ENCODE data around the gene PUSL1. TPM values are rescaled to one million over a fixed set of nuclear protein-coding genes. Genes with fewer than 3 reads are reported as not detected.

Gene PUSL1
- polyA plus RNA-seq, 2 of the 4 experiments (the other 2 are of a cell fraction), result 7.4 to 14.6 TPM

DNA sequence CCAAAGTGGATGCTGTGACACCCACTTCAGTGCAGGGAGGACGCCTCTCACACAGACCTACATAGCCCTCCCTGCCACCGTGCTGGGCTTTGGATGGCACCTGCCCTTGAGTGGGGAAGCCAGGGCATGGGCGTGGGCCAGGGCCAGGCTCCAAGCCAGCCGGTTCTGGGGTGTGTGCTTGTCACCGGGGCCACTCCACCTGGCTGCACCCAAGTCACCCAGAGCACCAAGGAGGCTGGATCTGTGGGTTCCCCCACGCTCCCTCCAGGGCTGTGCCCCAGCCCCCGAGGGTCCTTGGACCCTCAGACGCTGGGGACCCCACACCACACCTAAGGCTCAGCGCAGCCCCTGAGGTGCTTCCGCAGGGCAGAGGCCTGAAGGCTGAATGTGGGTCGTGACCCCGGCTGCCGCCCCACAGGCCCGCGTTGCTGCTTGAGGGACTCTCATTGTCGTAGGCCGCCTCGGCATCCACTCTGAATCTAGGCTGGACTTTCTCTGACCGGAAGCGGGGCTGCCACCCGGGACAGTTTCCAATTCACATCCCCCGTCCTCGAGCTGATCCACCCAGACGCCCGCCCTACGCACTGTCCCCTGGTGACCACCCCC lies 48.5 kb downstream of the PUSL1 start:
- 91% methylated on average over 9 of the region's 26 CpGs for WGBS (ENCODE audit: missing lambda C conversion rate)
- TF ChIP-seq JUNB (IDR thresholded peaks at IDR 0.05), result no peak
- TF ChIP-seq EHF (CRISPR knock-in tag; IDR thresholded peaks at IDR 0.05), result no peak
- TF ChIP-seq EHMT2 (IDR thresholded peaks at IDR 0.05; ENCODE audit: low read depth), result no peak
- no peak for TF ChIP-seq FOSB (CRISPR knock-in tag; IDR thresholded peaks at IDR 0.05)
- no peak for TF ChIP-seq GATA3 (IDR thresholded peaks at IDR 0.05; ENCODE audit: borderline replicate concordance)
- TF ChIP-seq, protein P1, sequence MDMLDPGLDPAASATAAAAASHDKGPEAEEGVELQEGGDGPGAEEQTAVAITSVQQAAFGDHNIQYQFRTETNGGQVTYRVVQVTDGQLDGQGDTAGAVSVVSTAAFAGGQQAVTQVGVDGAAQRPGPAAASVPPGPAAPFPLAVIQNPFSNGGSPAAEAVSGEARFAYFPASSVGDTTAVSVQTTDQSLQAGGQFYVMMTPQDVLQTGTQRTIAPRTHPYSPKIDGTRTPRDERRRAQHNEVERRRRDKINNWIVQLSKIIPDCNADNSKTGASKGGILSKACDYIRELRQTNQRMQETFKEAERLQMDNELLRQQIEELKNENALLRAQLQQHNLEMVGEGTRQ (IDR thresholded peaks at IDR 0.05), result no peak
- TF ChIP-seq, protein P2, sequence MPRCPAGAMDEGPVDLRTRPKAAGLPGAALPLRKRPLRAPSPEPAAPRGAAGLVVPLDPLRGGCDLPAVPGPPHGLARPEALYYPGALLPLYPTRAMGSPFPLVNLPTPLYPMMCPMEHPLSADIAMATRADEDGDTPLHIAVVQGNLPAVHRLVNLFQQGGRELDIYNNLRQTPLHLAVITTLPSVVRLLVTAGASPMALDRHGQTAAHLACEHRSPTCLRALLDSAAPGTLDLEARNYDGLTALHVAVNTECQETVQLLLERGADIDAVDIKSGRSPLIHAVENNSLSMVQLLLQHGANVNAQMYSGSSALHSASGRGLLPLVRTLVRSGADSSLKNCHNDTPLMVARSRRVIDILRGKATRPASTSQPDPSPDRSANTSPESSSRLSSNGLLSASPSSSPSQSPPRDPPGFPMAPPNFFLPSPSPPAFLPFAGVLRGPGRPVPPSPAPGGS (IDR thresholded peaks at IDR 0.05), result no peak
- no peak for TF ChIP-seq CHD4 (IDR thresholded peaks at IDR 0.05; ENCODE audit: borderline replicate concordance)
- TF ChIP-seq PHF8 (IDR thresholded peaks at IDR 0.05; ENCODE audit: borderline replicate concordance, low read depth), result no peak
- TF ChIP-seq RNF2 (IDR thresholded peaks at IDR 0.05; ENCODE audit: borderline replicate concordance, low read depth), result no peak
- TF ChIP-seq POLR2AphosphoS2 (conservative IDR thresholded peaks at IDR 0.05; ENCODE audit: low read length), result no peak
- no peak for TF ChIP-seq MAZ (IDR thresholded peaks at IDR 0.05; ENCODE audit: borderline replicate concordance, low read depth, low read length)
- TF ChIP-seq, protein P3, sequence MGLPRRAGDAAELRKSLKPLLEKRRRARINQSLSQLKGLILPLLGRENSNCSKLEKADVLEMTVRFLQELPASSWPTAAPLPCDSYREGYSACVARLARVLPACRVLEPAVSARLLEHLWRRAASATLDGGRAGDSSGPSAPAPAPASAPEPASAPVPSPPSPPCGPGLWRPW (IDR thresholded peaks at IDR 0.05), result no peak
- TF ChIP-seq JUN (IDR thresholded peaks at IDR 0.05), result no peak
- TF ChIP-seq, protein P4, sequence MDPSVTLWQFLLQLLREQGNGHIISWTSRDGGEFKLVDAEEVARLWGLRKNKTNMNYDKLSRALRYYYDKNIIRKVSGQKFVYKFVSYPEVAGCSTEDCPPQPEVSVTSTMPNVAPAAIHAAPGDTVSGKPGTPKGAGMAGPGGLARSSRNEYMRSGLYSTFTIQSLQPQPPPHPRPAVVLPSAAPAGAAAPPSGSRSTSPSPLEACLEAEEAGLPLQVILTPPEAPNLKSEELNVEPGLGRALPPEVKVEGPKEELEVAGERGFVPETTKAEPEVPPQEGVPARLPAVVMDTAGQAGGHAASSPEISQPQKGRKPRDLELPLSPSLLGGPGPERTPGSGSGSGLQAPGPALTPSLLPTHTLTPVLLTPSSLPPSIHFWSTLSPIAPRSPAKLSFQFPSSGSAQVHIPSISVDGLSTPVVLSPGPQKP (IDR thresholded peaks at IDR 0.05; ENCODE audit: low read depth, low read length), result no peak
- no peak for TF ChIP-seq FOXS1 (CRISPR knock-in tag; IDR thresholded peaks at IDR 0.05)
- no peak for TF ChIP-seq MAFK (IDR thresholded peaks at IDR 0.05; ENCODE audit: partially characterized antibody)
- no peak for TF ChIP-seq CBX8 (IDR thresholded peaks at IDR 0.05)
- POLR2A ChIA-PET, result no interaction called here
- Histone ChIP-seq H3K9me3 (no peaks in the 10 kb centered on the region), H3K4me2 (no peak overlapping the region), H3K4me3 (no peak overlapping the region), H3K27ac (no peak overlapping the region), H3K4me1 (peaks cover 39% of the 10 kb centered on the region)
- ATAC-seq, result peak in 1 of 2 experiments; percentile 3; a peak in 1 of 6 replicates
- no peak for FAIRE-seq
- no peak for DNase-seq (ENCODE audit: low read depth in 1 of 2, low spot score in 1 of 2)
- CTCF ChIA-PET, result interaction anchor here (1.2 kb wide), 1 partner anchor 15 kb away, joined by 6 read pairs; no protein-coding TSS in a partner anchor

DNA sequence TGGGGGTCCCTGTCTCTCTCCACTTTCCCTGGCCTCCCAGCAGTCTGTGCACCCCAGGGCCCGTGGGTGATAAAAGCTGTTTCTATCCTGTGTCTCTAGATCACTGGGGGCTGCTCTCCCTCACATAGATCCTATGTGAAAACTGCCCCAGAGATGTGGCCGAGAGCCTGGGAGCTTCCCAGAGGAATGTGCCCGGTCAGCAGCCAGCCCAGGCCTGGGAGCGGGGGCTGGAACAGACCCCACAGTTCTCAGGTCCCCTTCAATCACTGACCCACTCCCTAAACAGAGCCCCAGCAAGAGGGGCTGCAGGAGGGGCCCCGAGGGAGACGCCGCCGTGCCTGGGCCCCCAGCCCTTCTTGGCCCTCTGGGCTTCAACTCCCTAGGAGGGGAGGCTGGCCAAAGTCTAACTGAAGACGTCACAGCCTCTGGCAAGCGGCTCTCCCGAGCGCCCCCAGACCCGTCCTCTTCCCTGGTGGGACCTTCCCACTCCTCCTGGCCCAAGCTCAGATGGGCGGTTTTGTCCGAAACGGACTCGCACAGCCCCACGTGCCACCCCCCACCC lies 49.6 kb downstream of the PUSL1 start:
- ChIA-PET CTCF (interaction anchor here (1.2 kb wide), 1 partner anchor 14 kb away, joined by 6 read pairs; no protein-coding TSS in a partner anchor), POLR2A (no interaction called here)
- TF ChIP-seq, protein P4 (IDR thresholded peaks at IDR 0.05; ENCODE audit: low read depth, low read length), result no peak
- peak; percentile 72 for TF ChIP-seq MAFK (IDR thresholded peaks at IDR 0.05; ENCODE audit: partially characterized antibody)
- TF ChIP-seq, protein P1 (IDR thresholded peaks at IDR 0.05), result no peak
- no peak for TF ChIP-seq KDM1A (IDR thresholded peaks at IDR 0.05; ENCODE audit: low read depth)
- TF ChIP-seq, protein P5, sequence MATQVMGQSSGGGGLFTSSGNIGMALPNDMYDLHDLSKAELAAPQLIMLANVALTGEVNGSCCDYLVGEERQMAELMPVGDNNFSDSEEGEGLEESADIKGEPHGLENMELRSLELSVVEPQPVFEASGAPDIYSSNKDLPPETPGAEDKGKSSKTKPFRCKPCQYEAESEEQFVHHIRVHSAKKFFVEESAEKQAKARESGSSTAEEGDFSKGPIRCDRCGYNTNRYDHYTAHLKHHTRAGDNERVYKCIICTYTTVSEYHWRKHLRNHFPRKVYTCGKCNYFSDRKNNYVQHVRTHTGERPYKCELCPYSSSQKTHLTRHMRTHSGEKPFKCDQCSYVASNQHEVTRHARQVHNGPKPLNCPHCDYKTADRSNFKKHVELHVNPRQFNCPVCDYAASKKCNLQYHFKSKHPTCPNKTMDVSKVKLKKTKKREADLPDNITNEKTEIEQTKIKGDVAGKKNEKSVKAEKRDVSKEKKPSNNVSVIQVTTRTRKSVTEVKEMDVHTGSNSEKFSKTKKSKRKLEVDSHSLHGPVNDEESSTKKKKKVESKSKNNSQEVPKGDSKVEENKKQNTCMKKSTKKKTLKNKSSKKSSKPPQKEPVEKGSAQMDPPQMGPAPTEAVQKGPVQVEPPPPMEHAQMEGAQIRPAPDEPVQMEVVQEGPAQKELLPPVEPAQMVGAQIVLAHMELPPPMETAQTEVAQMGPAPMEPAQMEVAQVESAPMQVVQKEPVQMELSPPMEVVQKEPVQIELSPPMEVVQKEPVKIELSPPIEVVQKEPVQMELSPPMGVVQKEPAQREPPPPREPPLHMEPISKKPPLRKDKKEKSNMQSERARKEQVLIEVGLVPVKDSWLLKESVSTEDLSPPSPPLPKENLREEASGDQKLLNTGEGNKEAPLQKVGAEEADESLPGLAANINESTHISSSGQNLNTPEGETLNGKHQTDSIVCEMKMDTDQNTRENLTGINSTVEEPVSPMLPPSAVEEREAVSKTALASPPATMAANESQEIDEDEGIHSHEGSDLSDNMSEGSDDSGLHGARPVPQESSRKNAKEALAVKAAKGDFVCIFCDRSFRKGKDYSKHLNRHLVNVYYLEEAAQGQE (IDR thresholded peaks at IDR 0.05), result no peak
- no peak for TF ChIP-seq BHLHE40 (IDR thresholded peaks at IDR 0.05; ENCODE audit: low read depth, low read length)
- FAIRE-seq (no peak), DNase-seq (ENCODE audit: low read depth in 1 of 2, low spot score in 1 of 2) (no peak), ATAC-seq (no peak)
- 75% methylated on average over 17 of the region's 18 CpGs for WGBS (ENCODE audit: missing lambda C conversion rate)
- H3K4me2 ChIP-seq, result no peak overlapping the region
- H3K9me3 ChIP-seq, result no peaks in the 10 kb centered on the region
- H3K4me1 ChIP-seq, result peaks cover 38% of the 10 kb centered on the region
- H3K27ac ChIP-seq, result peak overlapping the region in 1 of 2 experiments; percentile 30; a peak in 1 of 6 replicates
- H3K4me3 ChIP-seq, result no peak overlapping the region
